Calu3 (cell line): ENCODE data around the gene RNF207. TPM values are rescaled to one million over a fixed set of nuclear protein-coding genes. Genes with fewer than 3 reads are reported as not detected.

ENCODE experiments used
- BruUV-seq: library from RNA; stranded (reverse); fragments of 400-500 nt; replicated peaks from 2 replicates; lab custom pipeline; 2021; lab: Mats Ljungman, UMichigan
- CTCF ChIA-PET: fragments of 300-600 bp; sonication (Branson Sonifier 250); formaldehyde crosslinking; loops from one replicate; lab custom pipeline; 2022; ENCODE audit warnings: antibody characterized with exemption; lab: Charles Lee
- DNase-seq: peaks from one replicate; pipeline ENCODE4 v3.0.0; 2022
- H3K27ac Mint-ChIP-seq: one replicate; pipeline ENCODE4 v1.8.0; 2022; ENCODE audit warnings: mixed read lengths; ENCODE audit not compliant: unreplicated experiment
- H3K27me3 Mint-ChIP-seq: one replicate; pipeline ENCODE4 v1.8.0; 2022; ENCODE audit warnings: mixed read lengths; ENCODE audit not compliant: unreplicated experiment
- H3K36me3 Mint-ChIP-seq: one replicate; pipeline ENCODE4 v1.8.0; 2022; ENCODE audit warnings: mild to moderate bottlenecking, moderate library complexity, mixed read lengths; ENCODE audit not compliant: insufficient read depth, unreplicated experiment
- H3K4me1 Mint-ChIP-seq: one replicate; pipeline ENCODE4 v1.8.0; 2022; ENCODE audit warnings: mild to moderate bottlenecking, low read depth, mixed read lengths; ENCODE audit not compliant: unreplicated experiment
- H3K4me3 Mint-ChIP-seq: one replicate; pipeline ENCODE4 v1.8.0; 2022; ENCODE audit warnings: mild to moderate bottlenecking, low read depth, moderate library complexity, mixed read lengths; ENCODE audit not compliant: unreplicated experiment
- H3K9me3 Mint-ChIP-seq: one replicate; pipeline ENCODE4 v1.8.0; 2022; ENCODE audit warnings: low read depth, mixed read lengths; ENCODE audit not compliant: unreplicated experiment
- CTCF ChIP-seq: fragments of 200-600 bp; IDR thresholded peaks from one replicate; pipeline ENCODE4 v1.8.0; 2022; ENCODE audit warnings: antibody characterized with exemption; ENCODE audit not compliant: unreplicated experiment
- intact Hi-C: fragments of 100-400 bp; cut with micrococcal nuclease; formaldehyde crosslinking; loops from one replicate; pipeline ENCODE4 v1.10.0; 2022; ENCODE audit not compliant: unreplicated experiment
- total RNA-seq: library from RNA; stranded (reverse); gene quantifications from 2 replicates; pipeline ENCODE4 v1.2.3, GENCODE V29; 2022

RNF207 gene
- total RNA-seq, 1 experiment from 2014 or later = 160 TPM

GRCh38 chr1:6199298-6200187 is 6.4 kb upstream of the RNF207 start, which contains the start of gene RPL22:
Gene RPL22 (minus strand): TSS chr1:6199595. CDS start chr1:6199573, 22 bp downstream.
- H3K4me1 Mint-ChIP-seq = peaks cover 19% of the 10 kb centered on the region
- no TSS peak for BruUV-seq

GRCh38 chr1:6200188-6200809 is 5.6 kb upstream of the RNF207 start:
- peak overlapping the region; percentile 62 for H3K27ac Mint-ChIP-seq
- DNase-seq = no peak
- TF ChIP-seq CTCF = no peak
- no TSS peak for BruUV-seq
- H3K4me3 Mint-ChIP-seq = peak overlapping the region; percentile 79
- H3K36me3 Mint-ChIP-seq = peaks cover 46% of the 10 kb centered on the region
- peaks cover 19% of the 10 kb centered on the region for H3K4me1 Mint-ChIP-seq
- intact Hi-C loops = no loop called here
- H3K27me3 Mint-ChIP-seq = no peaks in the 10 kb centered on the region
- CTCF ChIA-PET = no interaction called here
- H3K9me3 Mint-ChIP-seq = no peaks in the 10 kb centered on the region

More at GRCh38 chr1:6199298-6200187, 6.4 kb upstream of the RNF207 start, which contains the start of gene RPL22:
- Mint-ChIP-seq H3K27ac (peak within 1 kb of the TSS; percentile 87), H3K4me3 (peak within 1 kb of the TSS; percentile 79), H3K27me3 (no peaks in the 10 kb centered on the region), H3K36me3 (peaks cover 51% of the 10 kb centered on the region), H3K9me3 (no peaks in the 10 kb centered on the region)
- CTCF ChIA-PET = no interaction called here
- no peak for TF ChIP-seq CTCF
- intact Hi-C loops = no loop called here
- DNase-seq = peak; percentile 93

GRCh38 chr1:6202256-6202655 is 3.7 kb upstream of the RNF207 start:
- Mint-ChIP-seq H3K4me1 (peaks cover 19% of the 10 kb centered on the region), H3K36me3 (peaks cover 47% of the 10 kb centered on the region), H3K4me3 (no peak overlapping the region), H3K27me3 (no peaks in the 10 kb centered on the region), H3K9me3 (no peaks in the 10 kb centered on the region), H3K27ac (no peak overlapping the region)
- intact Hi-C loops = no loop called here
- TF ChIP-seq CTCF = no peak
- DNase-seq = no peak
- BruUV-seq = no TSS peak
- CTCF ChIA-PET = no interaction called here

- CTCF ChIA-PET = interaction anchor here (0.5 to 3.2 kb wide), 4 partner anchors 10 to 237 kb away, joined by 3 to 19 read pairs (median 4); no protein-coding TSS in a partner anchor
- H3K36me3 Mint-ChIP-seq = peaks cover 55% of the 10 kb centered on the region
- DNase-seq = no peak
- H3K9me3 Mint-ChIP-seq = no peaks in the 10 kb centered on the region
- TF ChIP-seq CTCF = no peak
- intact Hi-C loops = no loop called here
- no peaks in the 10 kb centered on the region for H3K4me1 Mint-ChIP-seq
- peak overlapping the region; percentile 81 for H3K4me3 Mint-ChIP-seq
- BruUV-seq = no TSS peak
- no peak overlapping the region for H3K27ac Mint-ChIP-seq
- no peaks in the 10 kb centered on the region for H3K27me3 Mint-ChIP-seq
Observed at GRCh38 chr1:6206520-6206855, 569 bp downstream of the RNF207 start.
